Endothelial cell of umbilical vein (primary cell): ENCODE results near the gene ART3. TPM values are rescaled to one million over a fixed set of nuclear protein-coding genes. Genes with fewer than 3 reads are reported as not detected.

Experiments
- Bru-seq: library from RNA; stranded (reverse); fragments of 400-500 nt; gene quantifications from one replicate; lab custom pipeline; 2021; lab: Mats Ljungman, UMichigan
- BruChase-seq, 2 experiments: library from RNA; stranded (reverse); fragments of 400-500 nt; gene quantifications; one replicate each; lab custom pipeline; 2021; lab: Mats Ljungman, UMichigan
- BruUV-seq: library from RNA; stranded (reverse); fragments of 400-500 nt; replicated peaks from 2 replicates; lab custom pipeline; 2021; lab: Mats Ljungman, UMichigan
- CTCF ChIA-PET: fragments of 300-600, 350-600 bp; sonication (Branson Sonifier 250); formaldehyde crosslinking; loops from one replicate; lab custom pipeline; 2021; ENCODE audit warnings: antibody characterized with exemption, inconsistent platforms; lab: Charles Lee
- POLR2A ChIA-PET: fragments of 300-600, 350-600 bp; sonication (Branson Sonifier 250); formaldehyde crosslinking; loops from one replicate; lab custom pipeline; 2021; ENCODE audit warnings: antibody characterized with exemption, inconsistent platforms; lab: Charles Lee
- DNase-seq: peaks from one replicate; pipeline ENCODE4 v3.0.0-alpha.2; 2011; ENCODE audit warnings: low read depth, low spot score
- FAIRE-seq: peaks from 2 replicates; lab custom pipeline; 2011; peaks lifted over from hg19 to GRCh38; lab: Jason Lieb, UNC
- H2AFZ ChIP-seq: 2 replicates; pipeline ENCODE4 v1.6.0; 2012; ENCODE audit warnings: low read depth, low read length, control low read depth, inconsistent platforms
- H3K27ac ChIP-seq: 2 replicates; pipeline ENCODE4 v1.5.1; 2011; ENCODE audit warnings: low read depth, mild to moderate bottlenecking, control low read depth, low read length, moderate library complexity; ENCODE audit not compliant: insufficient read depth
- H3K27me3 ChIP-seq, 2 experiments: 2 replicates each; pipeline versions ENCODE4 v1.6.0 to v1.6.1; 2011; ENCODE audit warnings: low read length in 2 of 2, mixed read lengths in 1 of 2; ENCODE audit not compliant: control insufficient read depth in 2 of 2, insufficient read depth in 2 of 2
- H3K36me3 ChIP-seq, 2 experiments: 2 replicates in 1 of 2; 3 replicates in 1 of 2; pipeline ENCODE4 v1.5.1; 2011; ENCODE audit warnings: low read length in 2 of 2, mild to moderate bottlenecking in 1 of 2, moderate library complexity in 1 of 2; ENCODE audit not compliant: control insufficient read depth in 2 of 2, insufficient read depth in 2 of 2; ENCODE audit errors: extremely low read depth in 1 of 2
- H3K4me1 ChIP-seq: 3 replicates; pipeline ENCODE4 v1.5.1; 2011; ENCODE audit warnings: mild to moderate bottlenecking, low read length; ENCODE audit not compliant: control insufficient read depth, insufficient read depth; ENCODE audit errors: extremely low read depth
- H3K4me2 ChIP-seq: 2 replicates; pipeline ENCODE4 v1.6.1; 2011; ENCODE audit warnings: low read length, control low read depth, mixed read lengths; ENCODE audit not compliant: insufficient read depth
- H3K4me3 ChIP-seq, 3 experiments: fragments of 200-600 bp in 1 of 3; sonication (generic), shearing (Covaris generic) in 1 of 3; replicated peaks in 1 of 3; 2 replicates each; pipeline ENCODE4 v1.5.1; 2011 to 2016; ENCODE audit warnings: control low read depth in 3 of 3, low read length in 3 of 3, mild to moderate bottlenecking in 2 of 3, inconsistent platforms in 1 of 3, low read depth in 1 of 3, moderate library complexity in 1 of 3; ENCODE audit not compliant: insufficient read depth in 1 of 3
- H3K79me2 ChIP-seq: 2 replicates; pipeline ENCODE4 v1.6.0; 2012; ENCODE audit warnings: low read length, inconsistent platforms; ENCODE audit not compliant: control insufficient read depth, insufficient read depth
- H3K9ac ChIP-seq: replicated peaks from 2 replicates; pipeline ENCODE3; 2011; ENCODE audit warnings: low read length, control low read depth; ENCODE audit not compliant: insufficient read depth; ENCODE audit errors: extremely low read depth
- H3K9me1 ChIP-seq: replicated peaks from 3 replicates; pipeline ENCODE4 v1.6.0; 2011; ENCODE audit warnings: mild to moderate bottlenecking, low read length; ENCODE audit not compliant: control insufficient read depth, insufficient read depth; ENCODE audit errors: extremely low read depth
- H3K9me3 ChIP-seq: replicated peaks from 2 replicates; pipeline ENCODE4 v1.5.1; 2012; ENCODE audit warnings: low read length, inconsistent platforms; ENCODE audit not compliant: control insufficient read depth, insufficient read depth
- H4K20me1 ChIP-seq: replicated peaks from 2 replicates; pipeline ENCODE3; 2011; ENCODE audit warnings: mild to moderate bottlenecking, low read length; ENCODE audit not compliant: control insufficient read depth, insufficient read depth; ENCODE audit errors: extremely low read depth
- CTCF ChIP-seq, 2 donors: IDR thresholded peaks; 1 replicate in 1 of 2; 2 replicates in 1 of 2; pipeline ENCODE4 v1.5.1; 2011; ENCODE audit warnings: low read length in 2 of 2, mild to moderate bottlenecking in 2 of 2, moderate library complexity in 2 of 2, control low read depth in 1 of 2, inconsistent platforms in 1 of 2, low read depth in 1 of 2; ENCODE audit not compliant: insufficient read depth in 1 of 2; ENCODE audit errors: extremely low read depth in 1 of 2
- FOS ChIP-seq: IDR thresholded peaks from 2 replicates; pipeline ENCODE4 v1.6.1; 2011; ENCODE audit warnings: mild to moderate bottlenecking, low read length, moderate library complexity, borderline replicate concordance; ENCODE audit not compliant: insufficient read depth
- MAX ChIP-seq: IDR thresholded peaks from 2 replicates; pipeline ENCODE4 v1.6.1; 2011; ENCODE audit not compliant: insufficient read depth, insufficient read length
- MYC ChIP-seq: IDR thresholded peaks from one replicate; pipeline ENCODE4 v1.6.1; 2011; ENCODE audit warnings: mild to moderate bottlenecking, low read depth, low read length
- POLR2A ChIP-seq: IDR thresholded peaks from 2 replicates; pipeline ENCODE4 v1.6.1; 2012; ENCODE audit warnings: low read depth, mild to moderate bottlenecking, control low read depth, low read length
- POLR2AphosphoS5 ChIP-seq: IDR thresholded peaks from 2 replicates; pipeline ENCODE4 v1.6.1; 2012; ENCODE audit warnings: low read depth, mild to moderate bottlenecking, control low read depth, low read length, moderate library complexity; ENCODE audit not compliant: insufficient read depth
- dilution Hi-C: fragments of 300-500 bp; cut with MboI; formaldehyde crosslinking; loops from one replicate; pipeline ENCODE4 v1.15.0; 2019; ENCODE audit warnings: low sequenced_read_pairs; ENCODE audit not compliant: extremely low pct_ligation_motif_present
- intact Hi-C: fragments of 100-400 bp; cut with micrococcal nuclease; formaldehyde crosslinking; loops from one replicate; pipeline ENCODE4 v1.10.0; 2022
- long read RNA-seq: library from polyadenylated mRNA; stranded (forward); transcript quantifications from one replicate; pipeline ENCODE4 v2.0.0, GENCODE V29; 2021
- polyA minus RNA-seq, 3 experiments: library from RNA; depleted of rRNA, polyadenylated mRNA; stranded (reverse); fragments of >200 nt; gene quantifications; 1 replicate in 1 of 3; 2 replicates in 2 of 3; pipeline ENCODE4 v1.2.3, GENCODE V29; 2011
- polyA plus RNA-seq, 4 experiments: library from polyadenylated mRNA; depleted of rRNA in 3 of 4; stranded (reverse) in 3 of 4; unstranded in 1 of 4; fragments of >200 nt; gene quantifications; 2 replicates each; pipeline versions ENCODE4 v1.2.1 to v1.2.3, GENCODE V29; 2011 to 2012; ENCODE audit warnings: missing spikeins in 1 of 4
- total RNA-seq: library from RNA; stranded (reverse); gene quantifications from 2 replicates; pipeline ENCODE4 v1.2.3, GENCODE V29; 2021

ART3 gene
- not detected in 2 replicates for total RNA-seq
- polyA plus RNA-seq: not detected in 2 replicates
- 0.06 TPM in 1 of 2 replicates, not detected in the other for polyA plus RNA-seq (2011; cell fraction: cytosol; rRNA removed)
- not detected in 2 replicates for polyA plus RNA-seq (2011; cell fraction: nucleus; rRNA removed)
- polyA plus RNA-seq (2012): not detected in 2 replicates
- polyA minus RNA-seq: 0.13 TPM in 1 of 2 replicates, not detected in the other
- not detected for polyA minus RNA-seq (2011; cell fraction: cytosol; rRNA and poly(A)+ RNA removed)
- polyA minus RNA-seq (2011; cell fraction: nucleus; rRNA and poly(A)+ RNA removed): not detected in 2 replicates
- percentile 2 among the genes with signal in this experiment for Bru-seq, nascent RNA
- BruChase-seq, experiment 1, labeled RNA remaining after a 6-hour chase: percentile 3 among the genes with signal in this experiment
- BruChase-seq, experiment 2, labeled RNA remaining after a 2-hour chase: percentile 6 among the genes with signal in this experiment
- long read RNA-seq: 0 reads

GRCh38 chr4:76074468-76074867 is at the start of gene ART3:
TSS of gene ART3 (plus strand) at chr4:76074709. CDS start at chr4:76075890, 1,181 bp downstream.
- H4K20me1 ChIP-seq: no peaks in the 10 kb centered on the region
- FAIRE-seq (no peak), DNase-seq (no peak)
- no peaks in the 10 kb centered on the region for H3K9me1 ChIP-seq
- BruUV-seq: no TSS peak
- no peaks in the 10 kb centered on the region for H3K79me2 ChIP-seq
- H3K27ac ChIP-seq: no peak within 1 kb of the TSS
- no peaks in the 10 kb centered on the region for H3K4me1 ChIP-seq
- H3K4me3 ChIP-seq: no peak within 1 kb of the TSS
- H2AFZ ChIP-seq: no peak within 1 kb of the TSS
- no peaks in the 10 kb centered on the region for H3K9me3 ChIP-seq
- dilution Hi-C loops: no loop called here
- ChIA-PET POLR2A (no interaction called here), CTCF (interaction anchor here (0.9 to 2.3 kb wide), 7 partner anchors 9 to 179 kb away, joined by 3 to 13 read pairs (median 3); no protein-coding TSS in a partner anchor)
- intact Hi-C loops: no loop called here
- peaks cover 3% of the 10 kb centered on the region in 2 experiments for H3K27me3 ChIP-seq
- H3K4me2 ChIP-seq: no peak within 1 kb of the TSS
- no peak for TF ChIP-seq CTCF (IDR thresholded peaks at IDR 0.05; ENCODE audit: extremely low read depth in 1 of 2, insufficient read depth in 1 of 2, low read depth in 1 of 2, low read length in 2 of 2)
- TF ChIP-seq POLR2A: no peak
- no peak for TF ChIP-seq MAX
- TF ChIP-seq FOS: no peak
- no peak for TF ChIP-seq MYC
- TF ChIP-seq POLR2AphosphoS5: no peak
- no peaks in the 10 kb centered on the region for H3K36me3 ChIP-seq
- H3K9ac ChIP-seq: no peak within 1 kb of the TSS
